ENCODE measurements around the gene PEAK1.

PEAK1 gene

GRCh38 chr15:77292969-77293558, 126.8 kb downstream of the PEAK1 start:
- TF ChIP-seq CTCF (conservative IDR thresholded peaks at IDR 0.05; ENCODE audit: control insufficient read depth, insufficient read depth, low read depth, low read length) = no peak
- no peak for DNase-seq (ENCODE audit: low read depth)
- H3K4me3 ChIP-seq (ENCODE audit: control insufficient read depth, low read depth, low read length) = no peak overlapping the region

- no peak for TF ChIP-seq CTCF (conservative IDR thresholded peaks at IDR 0.05; ENCODE audit: control insufficient read depth, insufficient read depth, low read depth, low read length)
- DNase-seq (ENCODE audit: low read depth) = no peak
These were observed 128.8 kb downstream of the PEAK1 start for GRCh38 chr15:77291107-77291506.

GRCh38 chr15:77287385-77287784, 132.5 kb downstream of the PEAK1 start:
- DNase-seq (ENCODE audit: low read depth) = no peak
- no peak for TF ChIP-seq CTCF (conservative IDR thresholded peaks at IDR 0.05; ENCODE audit: control insufficient read depth, insufficient read depth, low read depth, low read length)
- no peak overlapping the region for H3K4me3 ChIP-seq (ENCODE audit: control insufficient read depth, low read depth, low read length)

More at GRCh38 chr15:77291107-77291506, 128.8 kb downstream of the PEAK1 start:
- no peak overlapping the region for H3K4me3 ChIP-seq (ENCODE audit: control insufficient read depth, low read depth, low read length)

- no peak for TF ChIP-seq CTCF (conservative IDR thresholded peaks at IDR 0.05; ENCODE audit: control insufficient read depth, insufficient read depth, low read depth, low read length)
- H3K4me3 ChIP-seq (ENCODE audit: control insufficient read depth, low read depth, low read length) = no peak overlapping the region
- no peak for DNase-seq (ENCODE audit: low read depth)
These were observed 134.6 kb downstream of the PEAK1 start for GRCh38 chr15:77285057-77285997.

- DNase-seq (ENCODE audit: low read depth) = peak; percentile 67
These were observed 137.6 kb downstream of the PEAK1 start for GRCh38 chr15:77282333-77282732.

GRCh38 chr15:77276943-77277342, 143.0 kb downstream of the PEAK1 start:
- no peak overlapping the region for H3K4me3 ChIP-seq (ENCODE audit: control insufficient read depth, low read depth, low read length)
- DNase-seq (ENCODE audit: low read depth) = no peak
- TF ChIP-seq CTCF (conservative IDR thresholded peaks at IDR 0.05; ENCODE audit: control insufficient read depth, insufficient read depth, low read depth, low read length) = no peak

More at GRCh38 chr15:77282333-77282732, 137.6 kb downstream of the PEAK1 start:
- no peak for TF ChIP-seq CTCF (conservative IDR thresholded peaks at IDR 0.05; ENCODE audit: control insufficient read depth, insufficient read depth, low read depth, low read length)
- H3K4me3 ChIP-seq (ENCODE audit: control insufficient read depth, low read depth, low read length) = no peak overlapping the region
